NT2/D1 (cell line): ENCODE measurements around the gene C10orf95.
A peak's percentile ranks its signal among the peaks of the same experiment; 100 is the strongest.

Experiments
- DNase-seq: peaks from one replicate; pipeline ENCODE4 v3.0.0-alpha.2; 2011; ENCODE audit warnings: low read depth, low spot score
- H3K27me3 ChIP-seq: 2 replicates; pipeline ENCODE4 v1.6.0; 2011; ENCODE audit warnings: mild to moderate bottlenecking; ENCODE audit not compliant: insufficient read length, insufficient read depth
- H3K36me3 ChIP-seq: 2 replicates; pipeline ENCODE4 v1.6.1; 2011; ENCODE audit warnings: mild to moderate bottlenecking, low read length, mixed read lengths; ENCODE audit not compliant: insufficient read depth, insufficient read length
- H3K4me1 ChIP-seq: 2 replicates; pipeline ENCODE4 v1.5.1; 2011; ENCODE audit not compliant: insufficient read depth, insufficient read length
- H3K4me3 ChIP-seq: 2 replicates; pipeline ENCODE4 v1.5.1; 2011; ENCODE audit warnings: low read depth; ENCODE audit not compliant: insufficient read length
- H3K9ac ChIP-seq: 2 replicates; pipeline ENCODE4 v1.6.0; 2011; ENCODE audit warnings: low read depth; ENCODE audit not compliant: insufficient read length
- H3K9me3 ChIP-seq: 2 replicates; pipeline ENCODE4 v1.5.1; 2011; ENCODE audit warnings: mild to moderate bottlenecking, low read length; ENCODE audit not compliant: insufficient read depth
- SUZ12 ChIP-seq: IDR thresholded peaks from 2 replicates; pipeline ENCODE4 v1.6.1; 2011; ENCODE audit not compliant: insufficient read length, insufficient read depth; ENCODE audit errors: extremely low read depth
- YY1 ChIP-seq: IDR thresholded peaks from 2 replicates; pipeline ENCODE4 v1.6.1; 2011; ENCODE audit not compliant: insufficient read length, insufficient read depth
- ZNF274 ChIP-seq: IDR thresholded peaks from 2 replicates; pipeline ENCODE4 v1.6.1; 2011; ENCODE audit warnings: mild to moderate bottlenecking, low read depth, low read length

C10orf95 gene

GRCh38 chr10:102453502-102453901, 2.2 kb upstream of the C10orf95 start:
- TF ChIP-seq SUZ12 (no peak), YY1 (no peak), ZNF274 (no peak)
- no peak overlapping the region for H3K4me3 ChIP-seq
- peaks cover 9% of the 10 kb centered on the region for H3K4me1 ChIP-seq
- no peaks in the 10 kb centered on the region for H3K9me3 ChIP-seq
- no peaks in the 10 kb centered on the region for H3K27me3 ChIP-seq
- DNase-seq, result no peak
- peaks cover 5% of the 10 kb centered on the region for H3K36me3 ChIP-seq
- H3K9ac ChIP-seq, result peak overlapping the region; percentile 36

DNA sequence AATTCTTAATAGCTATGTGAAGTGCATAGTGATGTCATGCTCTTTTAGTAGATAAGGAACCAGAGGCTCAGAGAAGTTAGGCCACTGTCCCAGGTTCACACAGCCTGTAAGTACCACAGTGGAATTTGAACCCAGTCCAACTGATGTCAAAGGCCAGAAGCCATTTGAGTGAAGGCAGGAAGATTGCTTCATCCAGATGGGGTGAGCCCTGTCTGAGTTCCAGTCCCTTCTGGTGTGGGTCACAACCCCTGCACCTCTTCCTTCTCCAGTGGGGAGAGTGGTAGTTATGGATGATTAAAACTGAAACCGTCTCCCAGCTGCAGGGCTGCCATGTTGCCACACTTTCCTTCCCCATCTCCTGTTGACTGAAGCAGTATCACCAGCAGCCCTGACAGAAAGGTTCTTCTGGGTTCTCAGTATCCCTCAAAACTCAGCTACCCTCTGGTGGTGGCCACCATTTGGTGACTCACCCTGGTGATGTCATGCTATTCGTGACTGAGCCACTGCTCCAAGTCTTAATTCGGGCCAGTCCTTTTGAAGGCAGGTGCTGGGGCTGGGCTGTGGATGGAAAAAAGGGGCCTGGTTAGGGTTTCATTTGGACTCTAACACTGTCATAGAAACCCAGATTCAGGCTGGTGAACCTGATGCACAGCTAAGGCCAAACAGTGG, 1.5 kb upstream of the C10orf95 start:
- H3K36me3 ChIP-seq, result peaks cover 5% of the 10 kb centered on the region
- no peak for DNase-seq
- no peaks in the 10 kb centered on the region for H3K27me3 ChIP-seq
- no peaks in the 10 kb centered on the region for H3K9me3 ChIP-seq
- peaks cover 9% of the 10 kb centered on the region for H3K4me1 ChIP-seq
- no peak overlapping the region for H3K9ac ChIP-seq
- TF ChIP-seq YY1 (no peak), SUZ12 (no peak), ZNF274 (no peak)
- no peak overlapping the region for H3K4me3 ChIP-seq

DNA sequence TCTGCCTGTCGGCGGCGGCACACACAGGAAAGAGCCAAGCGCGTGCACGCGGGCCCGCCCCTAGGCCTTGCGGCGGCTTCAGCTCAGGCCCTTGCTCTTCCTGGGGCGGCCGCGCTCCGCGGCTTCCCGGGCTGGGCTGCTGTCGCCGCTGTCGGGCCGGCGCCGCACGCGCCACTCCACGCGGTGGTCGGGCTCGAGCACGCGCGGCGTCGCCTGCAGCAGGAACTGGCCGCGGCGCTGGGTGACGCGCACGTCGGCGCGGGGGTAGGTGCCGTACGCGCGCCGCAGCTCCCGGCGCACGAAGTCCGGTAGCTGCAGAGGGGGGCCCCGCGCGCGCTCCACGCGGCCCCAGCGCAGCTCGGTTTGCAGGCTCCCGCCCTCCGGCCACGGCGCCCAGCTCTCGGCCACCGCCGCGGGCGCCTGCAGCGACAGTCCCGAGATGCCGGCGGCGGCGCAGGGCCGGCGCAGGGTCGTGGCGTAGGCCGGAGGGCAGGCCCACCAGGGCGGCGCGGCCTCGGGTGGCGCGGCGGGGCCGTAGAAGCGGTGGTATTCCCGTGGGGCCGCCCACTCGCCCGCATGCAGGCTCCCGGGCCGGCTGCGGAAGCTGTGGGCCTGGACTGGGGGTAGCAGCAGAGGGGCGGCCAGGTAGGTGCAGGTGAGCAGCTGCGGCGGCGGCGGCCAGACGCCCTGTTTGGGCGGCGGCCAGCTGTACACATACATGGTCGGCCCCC, 804 bp downstream of the C10orf95 start:
- Histone ChIP-seq H3K9me3 (no peaks in the 10 kb centered on the region), H3K4me3 (peak overlapping the region; percentile 84), H3K36me3 (peaks cover 5% of the 10 kb centered on the region), H3K27me3 (no peaks in the 10 kb centered on the region), H3K4me1 (peaks cover 9% of the 10 kb centered on the region), H3K9ac (peak overlapping the region; percentile 94)
- TF ChIP-seq SUZ12 (no peak), ZNF274 (no peak), YY1 (no peak)
- DNase-seq, result no peak

DNA sequence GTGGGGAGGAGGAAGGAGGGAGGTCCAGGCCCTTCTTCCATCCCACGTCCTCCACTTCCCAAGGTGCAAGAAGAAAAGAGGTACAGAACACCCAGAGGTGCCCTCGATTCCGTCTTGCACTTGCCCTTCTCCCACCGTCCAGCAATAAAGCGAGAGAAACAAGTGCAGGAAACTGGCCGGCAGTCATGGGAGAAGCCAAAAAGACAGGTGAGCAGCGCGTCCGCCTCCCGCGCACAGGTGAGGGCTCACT, 1.3 kb downstream of the C10orf95 start:
- Histone ChIP-seq H3K4me1 (peaks cover 6% of the 10 kb centered on the region), H3K36me3 (peaks cover 5% of the 10 kb centered on the region), H3K4me3 (peak overlapping the region; percentile 84), H3K9me3 (no peaks in the 10 kb centered on the region), H3K9ac (peak overlapping the region; percentile 94), H3K27me3 (no peaks in the 10 kb centered on the region)
- DNase-seq, result no peak
- no peak for TF ChIP-seq ZNF274
- no peak for TF ChIP-seq SUZ12
- no peak for TF ChIP-seq YY1

DNA sequence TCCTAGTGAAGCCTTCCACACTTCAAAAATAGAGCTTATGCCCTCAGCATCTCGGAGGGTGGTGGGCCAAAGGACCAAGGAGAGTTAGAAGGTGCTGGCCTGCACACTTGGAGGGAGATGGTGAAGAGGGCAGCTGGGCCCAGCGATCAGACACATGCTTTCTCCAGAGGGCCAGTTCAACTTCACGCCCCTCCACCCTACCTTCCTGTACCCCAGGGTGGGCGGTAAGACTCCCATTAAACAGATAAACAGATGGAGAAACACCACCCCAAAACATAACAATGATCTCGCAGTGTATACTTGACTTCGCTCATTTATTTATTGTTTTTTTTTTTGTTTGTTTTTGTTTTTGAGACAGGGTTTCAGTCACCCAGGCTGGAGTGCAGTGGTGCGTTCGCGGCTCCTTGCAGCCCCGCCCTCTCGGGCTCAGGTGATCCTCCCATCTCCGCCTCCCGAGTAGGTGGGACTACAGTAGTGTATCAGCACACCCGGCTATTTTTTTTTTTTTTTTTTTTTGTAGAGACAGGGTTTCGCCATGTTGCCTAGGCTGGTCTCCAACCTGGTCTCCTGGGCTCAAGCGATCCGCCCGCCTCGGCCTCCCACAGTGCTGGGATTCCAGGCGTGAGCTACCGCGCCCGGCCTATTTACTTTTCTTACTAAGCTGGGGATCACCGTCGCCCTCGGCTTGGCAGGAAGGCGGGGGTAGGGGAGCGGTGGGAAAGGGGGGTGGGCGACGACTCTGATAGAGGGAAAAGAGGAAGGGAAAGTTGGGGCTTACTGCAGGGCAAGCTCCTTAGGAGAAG, 1.8 kb downstream of the C10orf95 start:
- TF ChIP-seq SUZ12 (no peak), ZNF274 (no peak), YY1 (no peak)
- Histone ChIP-seq H3K9me3 (no peaks in the 10 kb centered on the region), H3K9ac (peak overlapping the region; percentile 94), H3K4me1 (peaks cover 6% of the 10 kb centered on the region), H3K27me3 (no peaks in the 10 kb centered on the region), H3K4me3 (peak overlapping the region; percentile 84), H3K36me3 (peaks cover 5% of the 10 kb centered on the region)
- DNase-seq, result no peak

DNA sequence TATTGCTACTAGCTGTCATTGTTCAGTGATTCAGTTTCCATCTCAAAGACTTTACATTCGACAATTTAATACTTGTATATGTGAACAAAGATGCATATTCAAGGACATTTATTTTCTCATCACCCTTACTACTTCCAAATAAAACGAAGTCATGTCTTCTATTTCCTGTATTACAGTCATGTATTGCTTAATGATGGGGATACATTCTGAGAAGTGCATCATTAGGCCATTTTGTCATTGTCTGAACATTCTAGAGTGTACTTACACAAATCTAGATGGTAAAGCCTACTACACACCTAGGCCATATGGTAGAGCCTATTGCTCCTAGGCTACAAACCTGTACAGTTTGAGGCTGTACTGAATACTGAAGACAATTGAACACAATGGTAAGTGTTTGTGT, 6.5 kb downstream of the C10orf95 start:
- H3K4me1 ChIP-seq, result no peaks in the 10 kb centered on the region
- no peaks in the 10 kb centered on the region for H3K36me3 ChIP-seq
- no peak for TF ChIP-seq SUZ12
- no peak for TF ChIP-seq ZNF274
- TF ChIP-seq YY1, result no peak
- no peaks in the 10 kb centered on the region for H3K9me3 ChIP-seq
- no peak overlapping the region for H3K4me3 ChIP-seq
- H3K9ac ChIP-seq, result no peak overlapping the region
- H3K27me3 ChIP-seq, result no peaks in the 10 kb centered on the region
- DNase-seq, result no peak

DNA sequence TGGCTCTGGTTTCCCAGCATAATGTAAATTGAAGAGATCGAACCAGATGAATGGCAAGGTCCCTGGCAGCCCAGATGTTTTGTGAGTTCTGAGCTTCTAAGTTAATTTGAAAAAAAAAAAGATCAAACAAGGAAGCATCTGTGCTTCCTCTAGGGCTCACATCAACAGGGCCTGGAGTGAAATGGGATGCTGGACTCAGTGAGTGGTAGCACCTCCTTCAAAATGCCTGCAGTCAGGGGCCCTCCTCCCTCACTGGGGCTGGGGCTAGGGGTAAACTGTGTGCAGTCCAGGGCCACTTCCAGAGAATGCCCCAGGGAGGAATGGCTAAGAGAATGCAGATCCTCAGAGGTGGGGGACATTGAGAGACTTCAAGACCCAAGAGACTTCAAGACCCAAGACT, 13.0 kb downstream of the C10orf95 start:
- Histone ChIP-seq H3K27me3 (peaks cover 30% of the 10 kb centered on the region), H3K4me1 (peaks cover 8% of the 10 kb centered on the region), H3K9ac (no peak overlapping the region), H3K9me3 (no peaks in the 10 kb centered on the region), H3K36me3 (no peaks in the 10 kb centered on the region), H3K4me3 (no peak overlapping the region)
- no peak for TF ChIP-seq ZNF274
- TF ChIP-seq YY1, result no peak
- no peak for TF ChIP-seq SUZ12
- no peak for DNase-seq
